A549 (cell line): ENCODE measurements around the gene STAC. TPM values are rescaled to one million over a fixed set of nuclear protein-coding genes. Genes with fewer than 3 reads are reported as not detected.

Experiments used
- ATAC-seq, 2 experiments: fragments of 200-7000 bp in 1 of 2; fragments of >200 bp in 1 of 2; cut with Nextera tagmentation in 1 of 2; cut with Tn5 transposase in 1 of 2; 3 replicates each; pipeline versions ENCODE4 v1.8.0 to v1.9.1; 2018 to 2020; ENCODE audit warnings: mild to moderate bottlenecking in 1 of 2, moderate library complexity in 1 of 2
- CTCF ChIA-PET: fragments of 300-600 bp; sonication (Branson Sonifier 250); formaldehyde crosslinking; extraction: SDS; loops from one replicate; lab custom pipeline; 2021; ENCODE audit warnings: antibody characterized with exemption, inconsistent platforms; lab: Yijun Ruan, JAX
- POLR2A ChIA-PET: fragments of 350-600 bp; formaldehyde crosslinking; extraction: SDS; loops from one replicate; lab custom pipeline; 2021; ENCODE audit warnings: antibody characterized with exemption, inconsistent platforms; lab: Yijun Ruan, JAX
- DNase-seq, 2 experiments: peaks; one replicate each; pipeline versions ENCODE4 v3.0.0 to v3.0.0-alpha.2; 2011 to 2016; ENCODE audit warnings: low read depth in 1 of 2, low spot score in 1 of 2
- FAIRE-seq: peaks from 2 replicates; lab custom pipeline; 2011; peaks lifted over from hg19 to GRCh38; lab: Jason Lieb, UNC
- H3K27ac ChIP-seq, 2 experiments: fragments of >200 bp; sonication (Bioruptor Twin); formaldehyde crosslinking; 3 replicates each; pipeline ENCODE4 v1.5.1; 2016 to 2017
- H3K4me1 ChIP-seq: fragments of >200 bp; sonication (Bioruptor Twin); formaldehyde crosslinking; 3 replicates; pipeline ENCODE4 v1.6.1; 2016
- H3K4me2 ChIP-seq: fragments of >200 bp; sonication (Bioruptor Twin); formaldehyde crosslinking; 3 replicates; pipeline ENCODE4 v1.6.1; 2016
- H3K4me3 ChIP-seq: fragments of >200 bp; sonication (Bioruptor Twin); formaldehyde crosslinking; 3 replicates; pipeline ENCODE4 v1.5.1; 2016
- H3K9me3 ChIP-seq: fragments of >200 bp; sonication (Bioruptor Twin); formaldehyde crosslinking; 3 replicates; pipeline ENCODE4 v1.6.1; 2016
- BHLHE40 ChIP-seq: IDR thresholded peaks from 2 replicates; pipeline ENCODE4 v1.6.1; 2012; ENCODE audit warnings: low read depth, low read length, inconsistent platforms
- CHD2 ChIP-seq: fragments of 150-350 bp; IDR thresholded peaks from 2 replicates; pipeline ENCODE4 v1.6.1; 2014; ENCODE audit warnings: low read length; ENCODE audit not compliant: partially characterized antibody
- CTCF ChIP-seq: fragments of >200 bp; sonication (Bioruptor Twin); formaldehyde crosslinking; IDR thresholded peaks from 3 replicates; pipeline ENCODE4 v1.5.1; 2016
- EHF ChIP-seq: fragments of 250-450 bp; sonication (Bioruptor Pico); IDR thresholded peaks from 2 replicates; pipeline ENCODE4 v1.5.0; 2020; ENCODE audit warnings: mild to moderate bottlenecking
- EP300 ChIP-seq, 2 experiments: fragments of >200 bp; sonication (Bioruptor Twin); formaldehyde crosslinking; IDR thresholded peaks; 2 replicates in 1 of 2; 3 replicates in 1 of 2; pipeline ENCODE4 v1.6.1; 2016 to 2017
- ESRRA ChIP-seq: fragments of 150-350 bp; IDR thresholded peaks from 2 replicates; pipeline ENCODE4 v1.6.1; 2014; ENCODE audit warnings: mild to moderate bottlenecking, low read length, borderline replicate concordance
- FOXS1 ChIP-seq: fragments of 250-450 bp; sonication (Bioruptor Pico); IDR thresholded peaks from 2 replicates; pipeline ENCODE4 v1.5.0; 2020; ENCODE audit warnings: mild to moderate bottlenecking, moderate library complexity
- HDAC2 ChIP-seq: fragments of 200-600 bp; sonication (generic); IDR thresholded peaks from 2 replicates; pipeline ENCODE4 v1.6.1; 2016
- HES2 ChIP-seq: fragments of >200 bp; sonication (Bioruptor Twin); formaldehyde crosslinking; IDR thresholded peaks from 2 replicates; pipeline ENCODE4 v1.6.1; 2016
- HOXB13 ChIP-seq: fragments of 250-450 bp; sonication (Bioruptor Pico); IDR thresholded peaks from 2 replicates; pipeline ENCODE4 v1.5.0; 2020; ENCODE audit warnings: low read depth, mild to moderate bottlenecking, moderate library complexity
- KDM1A ChIP-seq: fragments of 200-600 bp; sonication (generic); IDR thresholded peaks from 2 replicates; pipeline ENCODE4 v1.6.1; 2016; ENCODE audit warnings: low read depth, mild to moderate bottlenecking
- MAFK ChIP-seq: fragments of 450-650 bp; IDR thresholded peaks from 2 replicates; pipeline ENCODE4 v1.6.1; 2014; ENCODE audit not compliant: partially characterized antibody
- MAX ChIP-seq: IDR thresholded peaks from 2 replicates; pipeline ENCODE4 v1.6.1; 2012
- MYC ChIP-seq: IDR thresholded peaks from 2 replicates; pipeline ENCODE4 v1.6.1; 2012; ENCODE audit warnings: mild to moderate bottlenecking, inconsistent platforms, low read length, improper control_type of control experiment, borderline replicate concordance
- NPAS2 ChIP-seq: fragments of 250-450 bp; sonication (Bioruptor Pico); IDR thresholded peaks from 2 replicates; pipeline ENCODE4 v1.8.0; 2022; ENCODE audit warnings: mild to moderate bottlenecking, moderate library complexity, borderline replicate concordance
- NR3C1 ChIP-seq: fragments of >200 bp; sonication (Bioruptor Twin); formaldehyde crosslinking; IDR thresholded peaks from 3 replicates; pipeline ENCODE4 v1.6.1; 2017
- RAD21 ChIP-seq, 2 experiments: fragments of >200 bp in 1 of 2; sonication (Bioruptor Twin) in 1 of 2; formaldehyde crosslinking in 1 of 2; IDR thresholded peaks in 1 of 2; conservative IDR thresholded peaks in 1 of 2; 2 replicates in 1 of 2; 3 replicates in 1 of 2; pipeline ENCODE4 v1.6.1; 2012 to 2018; ENCODE audit warnings: inconsistent platforms in 1 of 2
- RCOR1 ChIP-seq: fragments of 150-350 bp; IDR thresholded peaks from 2 replicates; pipeline ENCODE4 v1.6.1; 2014; ENCODE audit warnings: antibody characterized with exemption, low read length, low read depth
- RFX5 ChIP-seq: fragments of 450-650 bp; IDR thresholded peaks from 2 replicates; pipeline ENCODE4 v1.7.1; 2014; ENCODE audit warnings: antibody characterized with exemption, mild to moderate bottlenecking, moderate library complexity
- RNF2 ChIP-seq: fragments of 200-600 bp; sonication (generic); IDR thresholded peaks from 2 replicates; pipeline ENCODE4 v1.6.1; 2016; ENCODE audit warnings: low read depth, mild to moderate bottlenecking, antibody characterized with exemption, moderate library complexity, borderline replicate concordance
- TP53 ChIP-seq: fragments of 250-450 bp; sonication (Bioruptor Pico); IDR thresholded peaks from 2 replicates; pipeline ENCODE4 v1.5.0; 2021; ENCODE audit warnings: mild to moderate bottlenecking, moderate library complexity
- ZNF302 ChIP-seq: fragments of 250-450 bp; sonication (Bioruptor Pico); IDR thresholded peaks from 2 replicates; pipeline ENCODE4 v1.9.0; 2021; ENCODE audit warnings: inconsistent platforms, mild to moderate bottlenecking, moderate library complexity
- WGBS: methylation state at CpG from one replicate; pipeline ENCODE4 v1.1.6; 2017; ENCODE audit errors: missing lambda C conversion rate; 5-methylcytosine and 5-hydroxymethylcytosine counted together
- polyA plus RNA-seq, 4 experiments: library from polyadenylated mRNA; depleted of rRNA in 3 of 4; stranded (reverse); fragments of >200 nt; fragmentation: RNase III in 1 of 4; extraction: RNeasy Plus Mini Kit Qiagen cat#74134 plus additional on column Dnase treatment in 1 of 4; gene quantifications; 2 replicates in 3 of 4; 3 replicates in 1 of 4; pipeline ENCODE4 v1.2.3, GENCODE V29; 2011 to 2017

Gene STAC
- polyA plus RNA-seq, 2 of the 4 experiments (the other 2 are of a cell fraction), result 2.2 to 3.4 TPM

- Histone ChIP-seq H3K9me3 (peaks cover under 1% of the 10 kb centered on the region; the same call in 1 of the 3 replicates), H3K27ac (no peak overlapping the region), H3K4me3 (no peak overlapping the region), H3K4me2 (no peak overlapping the region), H3K4me1 (no peaks in the 10 kb centered on the region)
- no peak for ATAC-seq
- POLR2A ChIA-PET, result no interaction called here
- 29% methylated on average over 2 of the region's 2 CpGs for WGBS
- FAIRE-seq, result no peak
- DNase-seq, result no peak
- TF ChIP-seq RFX5 (no peak), NR3C1 (no peak), FOXS1 (CRISPR knock-in tag) (no peak), CHD2 (no peak), TP53 (CRISPR knock-in tag) (no peak), ESRRA (no peak), KDM1A (no peak), ZNF302 (no peak), EHF (CRISPR knock-in tag) (no peak), BHLHE40 (no peak)
- CTCF ChIA-PET, result no interaction called here
Measured at GRCh38 chr3:36580716-36581115, 200.4 kb downstream of the STAC start.

- Histone ChIP-seq H3K27ac (no peak overlapping the region), H3K4me1 (no peaks in the 10 kb centered on the region), H3K4me2 (no peak overlapping the region), H3K9me3 (peaks cover under 1% of the 10 kb centered on the region; the same call in 1 of the 3 replicates), H3K4me3 (no peak overlapping the region)
- TF ChIP-seq HES2 (no peak), FOXS1 (CRISPR knock-in tag) (no peak), CTCF (peak; percentile 18; the same call in 2 of the 3 replicates), RAD21 (conservative IDR thresholded peaks at IDR 0.05 in 1 of 2, IDR thresholded peaks at IDR 0.05 in 1 of 2) (peak; percentile 24 to 52; a peak in 3 of 5 replicates), ESRRA (no peak), MAX (no peak), RNF2 (no peak), ZNF302 (no peak), MYC (no peak), RCOR1 (no peak)
- FAIRE-seq (no peak), ATAC-seq (0 out of 6 replicates have a peak, but pooled peaks of 1 of the 2 experiments have one; percentile 37), DNase-seq (peak in 1 of 2 experiments; percentile 6)
- 5% methylated on average over 3 of the region's 3 CpGs for WGBS
- ChIA-PET CTCF (interaction anchor here (1.5 to 2.1 kb wide), 2 partner anchors 109 to 113 kb away, joined by 4 to 10 read pairs; no protein-coding TSS in a partner anchor), POLR2A (no interaction called here)
Measured at GRCh38 chr3:36591959-36592358, 211.7 kb downstream of the STAC start.

- CTCF ChIA-PET, result no interaction called here
- H3K4me3 ChIP-seq, result no peak overlapping the region
Measured at GRCh38 chr3:36595511-36595910, 215.2 kb downstream of the STAC start.

More at GRCh38 chr3:36595511-36595910, 215.2 kb downstream of the STAC start:
- no peak for ATAC-seq
- no peaks in the 10 kb centered on the region for H3K9me3 ChIP-seq
- no peak for FAIRE-seq
- no peak overlapping the region for H3K27ac ChIP-seq
- POLR2A ChIA-PET, result no interaction called here
- DNase-seq, result no peak
- WGBS, result 28% methylated on average over 1 of the region's 1 CpG
- no peak overlapping the region for H3K4me2 ChIP-seq
- H3K4me1 ChIP-seq, result peaks cover 10% of the 10 kb centered on the region
- TF ChIP-seq MAFK (peak; percentile 9), NPAS2 (CRISPR knock-in tag) (no peak), EP300 (IDR thresholded peaks at IDR 0.05) (no peak), HOXB13 (no peak), FOXS1 (CRISPR knock-in tag) (no peak), HDAC2 (no peak), HES2 (no peak)
